Measurements from ENCODE around the gene ZNF83. TPM values are rescaled to one million over a fixed set of nuclear protein-coding genes. Genes with fewer than 3 reads are reported as not detected.

ZNF83 gene
- total RNA-seq, 4 donors from 2014 or later, result 40.6 to 481 (median 100) TPM

- intact Hi-C loops (cut with DNase I; ENCODE audit: low total_unique reads), result no loop called here
- no peak for DNase-seq
- H3K27me3 ChIP-seq, result no peaks in the 10 kb centered on the region
- H3K36me3 ChIP-seq, result no peaks in the 10 kb centered on the region
- no peaks in the 10 kb centered on the region for H3K9me3 ChIP-seq
- H3K4me1 ChIP-seq, result no peaks in the 10 kb centered on the region
- H3K4me3 ChIP-seq, result no peak overlapping the region
- no peak for TF ChIP-seq CTCF (IDR thresholded peaks at IDR 0.05)
- TF ChIP-seq POLR2A (IDR thresholded peaks at IDR 0.05), result no peak
- no peak overlapping the region for H3K27ac ChIP-seq
Measured at GRCh38 chr19:52673014-52673413, 34.9 kb upstream of the ZNF83 start.

GRCh38 chr19:52670046-52670445 is 31.9 kb upstream of the ZNF83 start:
- Histone ChIP-seq H3K4me3 (no peak overlapping the region), H3K27ac (no peak overlapping the region), H3K36me3 (no peaks in the 10 kb centered on the region), H3K27me3 (no peaks in the 10 kb centered on the region), H3K9me3 (no peaks in the 10 kb centered on the region), H3K4me1 (no peaks in the 10 kb centered on the region)
- TF ChIP-seq CTCF (IDR thresholded peaks at IDR 0.05) (no peak), POLR2A (IDR thresholded peaks at IDR 0.05) (no peak)
- DNase-seq, result no peak
- intact Hi-C loops (cut with DNase I; ENCODE audit: low total_unique reads), result no loop called here

- intact Hi-C loops (cut with DNase I; ENCODE audit: low total_unique reads), result no loop called here
- Histone ChIP-seq H3K9me3 (no peaks in the 10 kb centered on the region), H3K27me3 (no peaks in the 10 kb centered on the region), H3K4me3 (no peak overlapping the region), H3K36me3 (no peaks in the 10 kb centered on the region), H3K4me1 (no peaks in the 10 kb centered on the region), H3K27ac (no peak overlapping the region)
- no peak for DNase-seq
- TF ChIP-seq CTCF (IDR thresholded peaks at IDR 0.05), result no peak
- TF ChIP-seq POLR2A (IDR thresholded peaks at IDR 0.05), result no peak
Measured at GRCh38 chr19:52669586-52669985, 31.4 kb upstream of the ZNF83 start.

- no peaks in the 10 kb centered on the region for H3K27me3 ChIP-seq
- H3K36me3 ChIP-seq, result no peaks in the 10 kb centered on the region
- no peak overlapping the region for H3K4me3 ChIP-seq
- DNase-seq, result no peak
- H3K27ac ChIP-seq, result no peak overlapping the region
- TF ChIP-seq CTCF (IDR thresholded peaks at IDR 0.05) (no peak), POLR2A (IDR thresholded peaks at IDR 0.05) (no peak)
- intact Hi-C loops (cut with DNase I; ENCODE audit: low total_unique reads), result no loop called here
- H3K9me3 ChIP-seq, result no peaks in the 10 kb centered on the region
- H3K4me1 ChIP-seq, result no peaks in the 10 kb centered on the region
Measured at GRCh38 chr19:52667972-52668371, 29.8 kb upstream of the ZNF83 start.

GRCh38 chr19:52666506-52666905 is 28.4 kb upstream of the ZNF83 start:
- DNase-seq, result no peak
- no peaks in the 10 kb centered on the region for H3K36me3 ChIP-seq

More at GRCh38 chr19:52666506-52666905, 28.4 kb upstream of the ZNF83 start:
- Histone ChIP-seq H3K27ac (no peak overlapping the region), H3K9me3 (no peaks in the 10 kb centered on the region), H3K4me3 (no peak overlapping the region), H3K4me1 (no peaks in the 10 kb centered on the region), H3K27me3 (no peaks in the 10 kb centered on the region)
- TF ChIP-seq CTCF (IDR thresholded peaks at IDR 0.05), result no peak
- TF ChIP-seq POLR2A (IDR thresholded peaks at IDR 0.05), result no peak
- intact Hi-C loops (cut with DNase I; ENCODE audit: low total_unique reads), result no loop called here
